ENCODE data around the gene TPCN2. TPM values are rescaled to one million over a fixed set of nuclear protein-coding genes. Genes with fewer than 3 reads are reported as not detected.

The TPCN2 gene
- total RNA-seq, 1 donor from 2014 or later, result 6.6 TPM

GRCh38 chr11:69113646-69114340 is 65.1 kb downstream of the TPCN2 start:
- ATAC-seq, result no peak

GRCh38 chr11:69114362-69114761 is 65.6 kb downstream of the TPCN2 start:
- no peak for ATAC-seq

- no peak for ATAC-seq
Observed at GRCh38 chr11:69114811-69115523, 66.2 kb downstream of the TPCN2 start.

- peak; percentile 28 for ATAC-seq
Observed at GRCh38 chr11:69115586-69116560, 67.1 kb downstream of the TPCN2 start.

- ATAC-seq, result no peak
Observed at GRCh38 chr11:69116671-69117070, 67.9 kb downstream of the TPCN2 start.

GRCh38 chr11:69119190-69119589 is 70.5 kb downstream of the TPCN2 start:
- no peak for ATAC-seq

GRCh38 chr11:69120096-69120875 is 71.6 kb downstream of the TPCN2 start:
- no peak for ATAC-seq

GRCh38 chr11:69121021-69121420 is 72.3 kb downstream of the TPCN2 start:
- peak; percentile 10 for ATAC-seq

- no peak for ATAC-seq
Observed at GRCh38 chr11:69121621-69122325, 73.0 kb downstream of the TPCN2 start.

GRCh38 chr11:69122326-69122629 is 73.5 kb downstream of the TPCN2 start:
- no peak for ATAC-seq

GRCh38 chr11:69122630-69123431 is 74.1 kb downstream of the TPCN2 start:
- ATAC-seq, result peak; percentile 95

- no peak for ATAC-seq
Observed at GRCh38 chr11:69123593-69124545, 75.1 kb downstream of the TPCN2 start.

- no peak for ATAC-seq
Observed at GRCh38 chr11:69125861-69126260, 77.1 kb downstream of the TPCN2 start.

- no peak for ATAC-seq
Observed at GRCh38 chr11:69126286-69126685, 77.6 kb downstream of the TPCN2 start.

- ATAC-seq, result no peak
Observed at GRCh38 chr11:69127081-69127850, 78.5 kb downstream of the TPCN2 start.

GRCh38 chr11:69127884-69128283 is 79.2 kb downstream of the TPCN2 start:
- ATAC-seq, result no peak

- ATAC-seq, result no peak
Observed at GRCh38 chr11:69129053-69129452, 80.3 kb downstream of the TPCN2 start.

GRCh38 chr11:69129647-69130046 is 80.9 kb downstream of the TPCN2 start:
- no peak for ATAC-seq

GRCh38 chr11:69130654-69131053 is 81.9 kb downstream of the TPCN2 start:
- no peak for ATAC-seq
